Stimulated activated CD8-positive, alpha-beta memory T cell treated with anti-CD3 and anti-CD28 coated beads, Interleukin-15, amount 100 ng/mL, for 48 hours (primary cell): ENCODE data around the gene DMWD.

Experiments used
- DNase-seq, 2 donors: peaks; one replicate each; pipeline ENCODE4 v3.0.0-alpha.2; 2020; ENCODE audit warnings: low read depth in 2 of 2

The DMWD gene

GRCh38 chr19:45770192-45771101 is 22.2 kb downstream of the DMWD start:
- peak; percentile 83 to 86 for DNase-seq

GRCh38 chr19:45769821-45770191 is 22.8 kb downstream of the DMWD start:
- DNase-seq: no peak

GRCh38 chr19:45768984-45769782 is 23.5 kb downstream of the DMWD start, which contains the start of gene SIX5:
TSS of gene SIX5 (minus strand) at chr19:45769252. CDS start at chr19:45768844, 408 bp downstream.
- DNase-seq: peak; percentile 94 to 96

GRCh38 chr19:45768655-45768983 is 24.0 kb downstream of the DMWD start:
- DNase-seq: no peak

- peak in 1 of 2 donors; percentile 12 for DNase-seq
These were observed 24.6 kb downstream of the DMWD start for GRCh38 chr19:45767881-45768654.

- no peak for DNase-seq
These were observed 25.2 kb downstream of the DMWD start for GRCh38 chr19:45767410-45767880.

GRCh38 chr19:45766869-45767346 is 25.7 kb downstream of the DMWD start:
- no peak for DNase-seq

GRCh38 chr19:45766296-45766868 is 26.3 kb downstream of the DMWD start:
- DNase-seq: no peak

- DNase-seq: no peak
These were observed 26.8 kb downstream of the DMWD start for GRCh38 chr19:45765702-45766295.

GRCh38 chr19:45764945-45765701 is 27.5 kb downstream of the DMWD start:
- DNase-seq: no peak

GRCh38 chr19:45764475-45764874 is 28.2 kb downstream of the DMWD start:
- no peak for DNase-seq

GRCh38 chr19:45763691-45764294 is 28.9 kb downstream of the DMWD start:
- DNase-seq: no peak

- no peak for DNase-seq
These were observed 29.6 kb downstream of the DMWD start for GRCh38 chr19:45762870-45763631.

GRCh38 chr19:45761714-45762113 is 30.9 kb downstream of the DMWD start:
- no peak for DNase-seq

GRCh38 chr19:45758921-45759320 is 33.7 kb downstream of the DMWD start:
- no peak for DNase-seq

- no peak for DNase-seq
These were observed 35.0 kb downstream of the DMWD start for GRCh38 chr19:45757695-45758094.

- no peak for DNase-seq
These were observed 38.3 kb downstream of the DMWD start for GRCh38 chr19:45754323-45754722.

GRCh38 chr19:45753548-45753947 is 39.1 kb downstream of the DMWD start:
- DNase-seq: no peak

- no peak for DNase-seq
These were observed 40.0 kb downstream of the DMWD start for GRCh38 chr19:45752639-45753038.
